NT2/D1 (cell line): ENCODE results near the gene OAS1.
"Not testable (repeated sequence)": the region's sequence is repeated elsewhere in the genome, so short reads cannot be mapped to it uniquely, and the experiment has no call there.

Experiments used
- DNase-seq: peaks from one replicate; pipeline ENCODE4 v3.0.0-alpha.2; 2011; ENCODE audit warnings: low read depth, low spot score
- H3K27me3 ChIP-seq: 2 replicates; pipeline ENCODE4 v1.6.0; 2011; ENCODE audit warnings: mild to moderate bottlenecking; ENCODE audit not compliant: insufficient read length, insufficient read depth
- H3K36me3 ChIP-seq: 2 replicates; pipeline ENCODE4 v1.6.1; 2011; ENCODE audit warnings: mild to moderate bottlenecking, low read length, mixed read lengths; ENCODE audit not compliant: insufficient read depth, insufficient read length
- H3K4me1 ChIP-seq: 2 replicates; pipeline ENCODE4 v1.5.1; 2011; ENCODE audit not compliant: insufficient read depth, insufficient read length
- H3K4me3 ChIP-seq: 2 replicates; pipeline ENCODE4 v1.5.1; 2011; ENCODE audit warnings: low read depth; ENCODE audit not compliant: insufficient read length
- H3K9ac ChIP-seq: 2 replicates; pipeline ENCODE4 v1.6.0; 2011; ENCODE audit warnings: low read depth; ENCODE audit not compliant: insufficient read length
- H3K9me3 ChIP-seq: 2 replicates; pipeline ENCODE4 v1.5.1; 2011; ENCODE audit warnings: mild to moderate bottlenecking, low read length; ENCODE audit not compliant: insufficient read depth
- SUZ12 ChIP-seq: IDR thresholded peaks from 2 replicates; pipeline ENCODE4 v1.6.1; 2011; ENCODE audit not compliant: insufficient read length, insufficient read depth; ENCODE audit errors: extremely low read depth
- YY1 ChIP-seq: IDR thresholded peaks from 2 replicates; pipeline ENCODE4 v1.6.1; 2011; ENCODE audit not compliant: insufficient read length, insufficient read depth
- ZNF274 ChIP-seq: IDR thresholded peaks from 2 replicates; pipeline ENCODE4 v1.6.1; 2011; ENCODE audit warnings: mild to moderate bottlenecking, low read depth, low read length

OAS1 gene

DNA sequence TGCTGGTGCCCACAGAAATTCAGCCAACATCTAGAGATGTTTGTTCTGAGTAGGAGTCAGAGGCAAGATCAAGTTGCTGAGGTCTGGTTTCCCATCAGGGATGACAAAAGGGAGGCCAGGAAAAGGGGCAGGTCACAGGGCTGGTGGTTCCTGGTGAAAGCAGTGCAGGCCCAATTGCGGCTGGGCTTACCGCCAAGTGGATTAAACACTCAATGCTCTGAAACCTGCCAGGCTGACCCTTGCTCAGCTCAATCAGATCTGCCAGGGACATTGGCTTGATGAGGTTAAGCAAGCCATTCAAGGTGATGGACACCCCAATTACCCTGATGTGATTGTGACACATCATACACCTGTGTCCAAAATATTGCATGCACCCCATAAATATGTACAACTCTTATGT is 5.5 kb upstream of the OAS1 start:
- Histone ChIP-seq H3K36me3 (no peaks in the 10 kb centered on the region), H3K4me3 (no peak overlapping the region), H3K9ac (no peak overlapping the region), H3K4me1 (no peaks in the 10 kb centered on the region), H3K9me3 (no peaks in the 10 kb centered on the region), H3K27me3 (no peaks in the 10 kb centered on the region)
- no peak for DNase-seq
- TF ChIP-seq ZNF274 (no peak), YY1 (no peak), SUZ12 (no peak)

DNA sequence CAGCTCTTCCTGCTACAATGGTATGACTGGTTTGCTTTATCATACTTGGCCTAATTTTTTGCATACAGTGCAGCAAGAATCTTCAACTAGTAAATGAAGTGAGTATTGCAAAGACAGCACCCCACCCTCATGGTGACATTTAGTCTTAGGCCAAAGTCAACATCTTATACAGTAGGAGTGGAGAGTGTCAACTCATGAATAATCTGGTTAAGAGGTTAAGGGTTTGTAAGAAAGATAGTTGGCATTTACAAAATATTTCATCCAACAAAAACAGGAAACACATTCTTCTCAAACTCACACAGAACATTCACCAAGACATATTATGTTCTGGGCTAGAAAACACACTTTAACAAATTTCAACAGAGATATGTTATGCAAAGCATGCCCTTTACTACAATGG is 2.2 kb upstream of the OAS1 start:
- Histone ChIP-seq H3K9me3 (no peaks in the 10 kb centered on the region), H3K4me3 (no peak overlapping the region), H3K4me1 (no peaks in the 10 kb centered on the region), H3K9ac (no peak overlapping the region), H3K36me3 (no peaks in the 10 kb centered on the region), H3K27me3 (no peaks in the 10 kb centered on the region)
- TF ChIP-seq YY1 (no peak), ZNF274 (no peak), SUZ12 (no peak)
- no peak for DNase-seq

DNA sequence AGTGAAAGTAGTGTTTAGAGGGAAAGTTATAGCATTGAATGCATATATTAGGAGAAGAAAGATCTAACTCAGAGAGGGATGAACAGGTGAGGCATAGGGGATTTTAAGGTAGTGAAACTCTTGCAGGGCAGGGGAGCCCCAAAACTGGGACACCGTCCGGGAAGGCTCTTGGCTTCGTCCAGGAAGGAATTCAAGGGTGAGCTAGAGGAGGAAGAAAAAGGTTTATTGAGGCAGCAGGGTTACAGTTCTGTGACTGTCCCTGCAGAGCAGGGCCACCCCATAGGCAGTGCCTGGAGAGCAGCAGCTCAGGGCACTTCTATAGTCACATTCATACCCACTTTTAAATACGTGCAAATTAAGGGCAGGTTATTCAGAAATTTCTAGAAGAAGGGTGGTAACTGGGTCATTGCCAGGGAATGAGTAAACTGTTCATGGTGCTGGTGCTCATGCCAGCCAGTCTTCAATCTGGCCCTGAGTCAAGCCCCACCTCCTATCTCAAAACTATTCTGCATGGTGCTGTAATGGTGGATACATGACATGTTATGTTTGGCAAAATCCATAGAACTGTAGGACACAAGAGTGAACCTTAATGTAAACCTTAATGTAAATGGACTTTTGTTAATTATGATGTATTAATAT is 1.2 kb upstream of the OAS1 start:
- Histone ChIP-seq H3K4me3 (no peak overlapping the region), H3K27me3 (no peaks in the 10 kb centered on the region)

DNA sequence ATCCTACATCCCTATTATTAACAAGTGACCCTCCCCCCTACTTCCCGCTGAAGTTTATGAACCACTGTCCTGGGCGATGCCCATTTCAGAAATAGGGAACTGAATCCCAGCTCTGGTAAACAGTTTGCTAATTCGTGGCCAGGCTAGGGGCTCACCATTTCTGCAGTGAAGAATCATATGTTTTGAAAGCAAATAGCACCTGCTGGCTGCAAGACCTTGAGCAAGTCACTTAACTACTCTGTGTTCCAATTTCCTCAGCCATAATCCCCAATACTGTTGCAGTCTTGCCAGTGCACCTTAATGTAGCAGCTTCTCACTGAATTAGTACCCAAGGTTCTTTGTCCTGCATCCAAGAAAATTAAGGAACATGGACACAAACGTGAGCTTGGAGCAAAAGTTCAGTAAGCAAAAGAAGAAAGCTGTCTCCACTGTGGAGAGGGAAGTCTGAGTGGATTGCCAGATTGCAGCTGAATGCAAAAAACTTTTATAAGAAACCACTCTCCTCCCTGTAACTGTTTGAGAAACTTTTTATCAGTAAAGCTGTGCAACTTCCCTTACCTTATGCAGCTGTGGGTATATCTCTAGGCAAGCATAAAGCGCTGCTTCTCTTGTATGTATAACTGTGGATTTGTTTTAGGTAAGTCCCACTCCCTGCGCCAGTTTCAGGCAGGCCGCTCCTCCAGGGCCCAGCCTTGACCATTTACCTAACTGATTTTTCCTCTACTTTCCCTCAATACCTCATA is 824 bp downstream of the OAS1 start:
- Histone ChIP-seq H3K9ac (no peak overlapping the region), H3K4me3 (no peak overlapping the region), H3K27me3 (no peaks in the 10 kb centered on the region), H3K4me1 (no peaks in the 10 kb centered on the region), H3K9me3 (peaks cover 7% of the 10 kb centered on the region; the same call in 1 of the 2 replicates), H3K36me3 (no peaks in the 10 kb centered on the region)
- DNase-seq = no peak
- TF ChIP-seq YY1 (no peak), SUZ12 (no peak), ZNF274 (no peak)

More for the DNA sequence above, 1.2 kb upstream of the OAS1 start:
- no peaks in the 10 kb centered on the region for H3K36me3 ChIP-seq
- no peaks in the 10 kb centered on the region for H3K9me3 ChIP-seq
- TF ChIP-seq SUZ12 (no peak), ZNF274 (no peak), YY1 (no peak)
- H3K4me1 ChIP-seq = no peaks in the 10 kb centered on the region
- DNase-seq = no peak
- no peak overlapping the region for H3K9ac ChIP-seq

DNA sequence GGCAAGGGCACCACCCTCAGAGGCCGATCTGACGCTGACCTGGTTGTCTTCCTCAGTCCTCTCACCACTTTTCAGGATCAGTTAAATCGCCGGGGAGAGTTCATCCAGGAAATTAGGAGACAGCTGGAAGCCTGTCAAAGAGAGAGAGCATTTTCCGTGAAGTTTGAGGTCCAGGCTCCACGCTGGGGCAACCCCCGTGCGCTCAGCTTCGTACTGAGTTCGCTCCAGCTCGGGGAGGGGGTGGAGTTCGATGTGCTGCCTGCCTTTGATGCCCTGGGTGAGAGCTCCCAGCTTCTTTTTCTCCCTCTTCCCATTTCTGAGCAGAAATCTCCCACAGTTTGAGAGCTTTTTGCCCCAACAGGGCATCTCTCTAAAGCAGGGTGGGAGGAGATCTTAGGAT is 1.8 kb downstream of the OAS1 start:
- TF ChIP-seq YY1 (no peak), ZNF274 (no peak), SUZ12 (no peak)
- no peak for DNase-seq
- H3K36me3 ChIP-seq = no peaks in the 10 kb centered on the region
- H3K27me3 ChIP-seq = no peaks in the 10 kb centered on the region
- no peak overlapping the region for H3K9ac ChIP-seq
- no peaks in the 10 kb centered on the region for H3K4me1 ChIP-seq
- H3K4me3 ChIP-seq = no peak overlapping the region
- peaks cover 16% of the 10 kb centered on the region for H3K9me3 ChIP-seq

DNA sequence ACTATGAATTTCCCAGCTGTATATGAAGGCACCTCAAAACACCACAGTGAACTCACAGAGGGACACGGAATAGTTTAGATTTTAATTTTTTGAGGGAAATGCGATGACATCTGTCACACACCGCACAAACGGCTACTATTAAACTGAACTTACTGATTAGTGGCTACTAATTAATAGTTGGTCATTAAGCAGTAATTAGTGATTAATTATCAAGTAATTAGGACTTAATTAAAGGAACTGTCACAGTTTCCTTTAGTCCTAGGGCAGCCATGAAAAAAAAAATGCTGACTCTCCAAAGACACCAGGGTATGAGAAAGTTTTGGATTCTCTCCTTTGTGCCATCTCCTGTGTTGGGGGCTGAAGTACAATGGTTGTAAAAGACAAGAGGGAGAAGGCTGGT is 2.9 kb downstream of the OAS1 start:
- TF ChIP-seq ZNF274 (no peak), SUZ12 (no peak), YY1 (no peak)
- Histone ChIP-seq H3K36me3 (no peaks in the 10 kb centered on the region), H3K9ac (no peak overlapping the region), H3K27me3 (no peaks in the 10 kb centered on the region), H3K4me3 (no peak overlapping the region), H3K9me3 (peaks cover 23% of the 10 kb centered on the region), H3K4me1 (no peaks in the 10 kb centered on the region)
- no peak for DNase-seq

DNA sequence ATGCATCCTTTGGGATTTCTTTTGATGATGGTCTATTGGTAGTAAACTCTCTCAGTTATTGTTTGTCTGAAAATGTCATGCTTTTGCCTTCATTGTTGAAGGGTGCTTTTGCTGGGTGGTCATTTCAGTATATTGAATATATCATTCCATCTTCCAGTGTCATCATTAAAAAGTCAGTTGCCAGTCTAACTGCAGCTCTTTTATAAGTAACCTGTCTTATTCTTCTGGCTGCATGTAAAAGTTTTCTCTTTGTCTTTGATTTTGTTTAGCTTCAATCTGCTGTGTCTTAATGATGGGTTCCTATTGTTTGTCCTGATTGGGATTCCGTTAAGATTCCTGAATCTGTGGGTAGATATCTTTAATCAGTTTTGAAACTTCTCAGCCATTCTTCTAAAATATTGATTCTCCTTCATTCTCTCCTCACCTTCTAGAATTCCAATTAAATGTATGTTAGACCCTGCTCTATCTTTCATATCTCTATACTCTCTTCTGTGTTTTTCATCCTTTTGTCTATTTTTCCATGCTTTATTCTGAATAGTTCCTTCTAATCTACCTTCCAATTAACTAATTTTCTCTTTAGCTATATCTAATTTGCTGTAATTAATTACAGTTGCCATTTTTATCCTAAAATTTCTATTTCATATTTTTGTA is 6.4 kb downstream of the OAS1 start:
- Histone ChIP-seq H3K9me3 (peaks cover 23% of the 10 kb centered on the region), H3K4me3 (no peak overlapping the region), H3K27me3 (no peaks in the 10 kb centered on the region), H3K9ac (no peak overlapping the region), H3K4me1 (no peaks in the 10 kb centered on the region), H3K36me3 (no peaks in the 10 kb centered on the region)
- TF ChIP-seq ZNF274 (no peak), YY1 (no peak), SUZ12 (no peak)
- DNase-seq = no peak

DNA sequence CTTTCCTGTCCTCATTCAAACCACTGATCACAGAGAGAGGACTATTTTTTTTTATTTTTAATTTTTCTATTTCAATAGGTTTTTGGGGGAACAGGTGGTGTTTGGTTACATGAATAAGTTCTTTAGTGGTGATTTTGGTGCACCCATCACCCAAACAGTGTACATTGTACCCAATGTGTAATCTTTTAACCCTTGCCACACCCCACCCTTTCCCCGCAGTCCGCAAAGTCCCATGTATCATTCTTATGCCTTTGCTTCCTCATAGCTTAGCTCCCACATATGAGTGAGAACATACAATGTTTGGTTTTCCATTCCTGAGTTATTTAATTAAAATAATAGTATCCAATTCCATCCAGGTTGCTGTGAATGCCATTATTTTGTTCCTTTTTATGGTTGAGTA is 7.1 kb downstream of the OAS1 start:
- peaks cover 23% of the 10 kb centered on the region for H3K9me3 ChIP-seq

More for the DNA sequence above, 7.1 kb downstream of the OAS1 start:
- not testable (repeated sequence) for H3K4me1 ChIP-seq, H3K9ac ChIP-seq, DNase-seq, H3K36me3 ChIP-seq, H3K4me3 ChIP-seq, H3K27me3 ChIP-seq
